Keratinocyte (primary cell): ENCODE measurements around the gene ETDB.
"Not testable (repeated sequence)": the region's sequence is repeated elsewhere in the genome, so short reads cannot be mapped to it uniquely, and the experiment has no call there.

Source experiments
- EZH2 ChIP-seq: IDR thresholded peaks from one replicate; pipeline ENCODE4 v1.6.1; 2012; ENCODE audit warnings: inconsistent platforms, mild to moderate bottlenecking, low read length, moderate library complexity
- TF ChIP-seq, protein P1 (sequence below), 3 experiments: IDR thresholded peaks in 1 of 3; conservative IDR thresholded peaks in 1 of 3; optimal IDR thresholded peaks in 1 of 3; 2 replicates in 2 of 3; 3 replicates in 1 of 3; pipeline versions ENCODE3 to v1.5.1; 2011; ENCODE audit warnings: low read length in 3 of 3, mild to moderate bottlenecking in 3 of 3, moderate library complexity in 2 of 3, control low read depth in 1 of 3, inconsistent platforms in 1 of 3; ENCODE audit not compliant: insufficient read depth in 2 of 3; ENCODE audit errors: extremely low read depth in 1 of 3

DNA sequence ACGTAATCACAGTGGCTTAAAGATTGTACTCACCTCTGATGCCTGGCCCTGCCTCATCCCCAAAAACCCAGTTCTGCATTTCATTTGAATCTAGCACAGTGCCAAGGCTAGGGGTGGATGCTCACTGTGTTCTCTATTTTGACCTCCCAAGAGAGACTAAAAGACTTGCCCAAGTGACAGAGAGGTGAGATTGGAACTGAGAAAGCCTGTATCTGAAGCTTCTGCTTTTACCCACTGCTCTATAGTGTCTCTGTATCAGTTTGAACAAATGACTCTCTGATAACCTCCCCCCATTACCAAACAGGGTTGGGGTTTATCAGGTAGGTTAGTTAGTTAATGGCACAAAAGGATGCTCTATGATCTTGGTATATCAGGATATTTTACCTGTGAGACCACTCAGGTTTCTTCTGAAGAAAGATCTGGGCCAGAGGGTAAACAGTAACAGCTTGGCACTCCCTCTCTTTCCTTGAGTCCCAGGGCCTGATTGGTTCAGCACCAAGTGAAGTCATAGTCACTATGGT lies at the start of gene ETDB:
- TF ChIP-seq, protein P1, sequence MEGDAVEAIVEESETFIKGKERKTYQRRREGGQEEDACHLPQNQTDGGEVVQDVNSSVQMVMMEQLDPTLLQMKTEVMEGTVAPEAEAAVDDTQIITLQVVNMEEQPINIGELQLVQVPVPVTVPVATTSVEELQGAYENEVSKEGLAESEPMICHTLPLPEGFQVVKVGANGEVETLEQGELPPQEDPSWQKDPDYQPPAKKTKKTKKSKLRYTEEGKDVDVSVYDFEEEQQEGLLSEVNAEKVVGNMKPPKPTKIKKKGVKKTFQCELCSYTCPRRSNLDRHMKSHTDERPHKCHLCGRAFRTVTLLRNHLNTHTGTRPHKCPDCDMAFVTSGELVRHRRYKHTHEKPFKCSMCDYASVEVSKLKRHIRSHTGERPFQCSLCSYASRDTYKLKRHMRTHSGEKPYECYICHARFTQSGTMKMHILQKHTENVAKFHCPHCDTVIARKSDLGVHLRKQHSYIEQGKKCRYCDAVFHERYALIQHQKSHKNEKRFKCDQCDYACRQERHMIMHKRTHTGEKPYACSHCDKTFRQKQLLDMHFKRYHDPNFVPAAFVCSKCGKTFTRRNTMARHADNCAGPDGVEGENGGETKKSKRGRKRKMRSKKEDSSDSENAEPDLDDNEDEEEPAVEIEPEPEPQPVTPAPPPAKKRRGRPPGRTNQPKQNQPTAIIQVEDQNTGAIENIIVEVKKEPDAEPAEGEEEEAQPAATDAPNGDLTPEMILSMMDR (optimal IDR thresholded peaks at IDR 0.05 in 1 of 3, IDR thresholded peaks at IDR 0.05 in 1 of 3, conservative IDR thresholded peaks at IDR 0.05 in 1 of 3; ENCODE audit: extremely low read depth in 1 of 3, insufficient read depth in 2 of 3, low read length in 3 of 3) = not testable (repeated sequence)
- TF ChIP-seq EZH2 = not testable (repeated sequence)
